OCI-LY1 (cell line): ENCODE results near the gene SLX4IP.

Experiments used
- CTCF ChIP-seq: fragments of 200-600 bp; sonication (generic), shearing (Covaris generic); IDR thresholded peaks from 2 replicates; pipeline ENCODE4 v1.5.1; 2017; ENCODE audit warnings: mild to moderate bottlenecking, antibody characterized with exemption, low read length, moderate library complexity, mixed read lengths
- EZH2 ChIP-seq: fragments of 200-600 bp; sonication (generic), shearing (Covaris generic); IDR thresholded peaks from 2 replicates; pipeline ENCODE4 v1.8.0; 2017; ENCODE audit warnings: borderline replicate concordance, mixed run types, mild to moderate bottlenecking, antibody characterized with exemption, low read length, moderate library complexity, mixed read lengths

GRCh38 chr20:10648651-10649050, 213.5 kb downstream of the SLX4IP start:
- no peak for TF ChIP-seq CTCF
- TF ChIP-seq EZH2: no peak
